Liver (tissue), 9 donors: ENCODE data around the gene USP2. TPM values are rescaled to one million over a fixed set of nuclear protein-coding genes. Genes with fewer than 3 reads are reported as not detected.

Experiments
- DNase-seq: peaks from one replicate; pipeline ENCODE4 v3.0.0-alpha.2; 2017; ENCODE audit warnings: low spot score
- H3K27ac ChIP-seq, 2 donors: one replicate each; pipeline ENCODE4 v1.7.0; 2013; ENCODE audit warnings: inconsistent platforms in 2 of 2, low read length in 2 of 2, control low read depth in 1 of 2, low read depth in 1 of 2, mild to moderate bottlenecking in 1 of 2
- H3K27me3 ChIP-seq, 4 donors: one replicate each; pipeline versions ENCODE4 v1.6.1 to v1.7.0; 2013; ENCODE audit warnings: low read length in 3 of 4, inconsistent platforms in 1 of 4, mild to moderate bottlenecking in 1 of 4, moderate library complexity in 1 of 4; ENCODE audit not compliant: control insufficient read depth in 4 of 4, insufficient read depth in 4 of 4
- H3K36me3 ChIP-seq, 4 donors: one replicate each; pipeline versions ENCODE4 v1.6.1 to v1.7.0; 2013; ENCODE audit warnings: low read length in 3 of 4, mild to moderate bottlenecking in 3 of 4, low read depth in 1 of 4, moderate library complexity in 1 of 4; ENCODE audit not compliant: control insufficient read depth in 4 of 4, insufficient read depth in 3 of 4
- H3K4me1 ChIP-seq, 4 donors: one replicate each; pipeline versions ENCODE4 v1.6.1 to v1.7.0; 2013; ENCODE audit warnings: low read length in 3 of 4, mild to moderate bottlenecking in 3 of 4, moderate library complexity in 1 of 4; ENCODE audit not compliant: control insufficient read depth in 4 of 4, insufficient read depth in 4 of 4
- H3K4me3 ChIP-seq, 3 donors: one replicate each; pipeline versions ENCODE4 v1.6.1 to v1.7.0; 2013; ENCODE audit warnings: low read length in 3 of 3, control low read depth in 1 of 3, low read depth in 1 of 3, mild to moderate bottlenecking in 1 of 3
- H3K9ac ChIP-seq, 2 donors: one replicate each; pipeline ENCODE4 v1.7.0; 2013; ENCODE audit warnings: low read length in 2 of 2, mild to moderate bottlenecking in 2 of 2, moderate library complexity in 2 of 2, control low read depth in 1 of 2, low read depth in 1 of 2
- H3K9me3 ChIP-seq, 4 donors: one replicate each; pipeline versions ENCODE4 v1.6.1 to v1.7.0; 2013; ENCODE audit warnings: low read length in 3 of 4; ENCODE audit not compliant: control insufficient read depth in 4 of 4
- EGR1 ChIP-seq, 2 donors: IDR thresholded peaks; 2 replicates each; pipeline ENCODE4 v1.6.1; 2016 to 2018; ENCODE audit warnings: antibody characterized with exemption in 2 of 2, low read depth in 2 of 2
- HNF4A ChIP-seq, 2 donors: conservative IDR thresholded peaks; 2 replicates each; pipeline ENCODE4 v1.6.1; 2016; ENCODE audit warnings: antibody characterized with exemption in 2 of 2, mild to moderate bottlenecking in 2 of 2
- NR2F2 ChIP-seq: IDR thresholded peaks from 2 replicates; pipeline ENCODE4 v1.6.1; 2016; ENCODE audit warnings: antibody characterized with exemption
- YY1 ChIP-seq: IDR thresholded peaks from 2 replicates; pipeline ENCODE4 v1.6.1; 2016; ENCODE audit warnings: antibody characterized with exemption, mild to moderate bottlenecking
- WGBS: extraction: QIAGEN DNeasy Blood & Tissue Kit; methylation state at CpG from one replicate; pipeline ENCODE4 v1.1.7; 2013; 5-methylcytosine and 5-hydroxymethylcytosine counted together
- polyA plus RNA-seq, 2 donors: library from polyadenylated mRNA; stranded (reverse) in 1 of 2; unstranded in 1 of 2; fragments of 200-250 nt in 1 of 2; fragments of >200 nt in 1 of 2; fragmentation: Nextera tagmentation in 1 of 2; extraction: Ambion mirVana in 1 of 2; gene quantifications; one replicate each; pipeline versions ENCODE4 v1.2.1 to v1.2.3, GENCODE V29; 2013 to 2015
- total RNA-seq, 2 donors: library from RNA; depleted of rRNA; stranded (reverse); fragments of >200 nt; gene quantifications; one replicate each; pipeline ENCODE4 v1.2.3, GENCODE V29; 2014
- TF ChIP-seq, protein P1 (sequence below): IDR thresholded peaks from 2 replicates; pipeline ENCODE4 v1.6.1; 2016; ENCODE audit warnings: antibody characterized with exemption
- TF ChIP-seq, protein P2 (sequence below): IDR thresholded peaks from 2 replicates; pipeline ENCODE4 v1.6.1; 2016; ENCODE audit warnings: antibody characterized with exemption, mild to moderate bottlenecking
- donor health status: healthy.
- donor health status: healthy.
- donor health status: healthy.
- donor health status: healthy.
- donor health status: healthy.

USP2 gene
- total and polyA plus RNA-seq, 4 donors: 0.65 to 4.4 (median 2.1) TPM

DNA sequence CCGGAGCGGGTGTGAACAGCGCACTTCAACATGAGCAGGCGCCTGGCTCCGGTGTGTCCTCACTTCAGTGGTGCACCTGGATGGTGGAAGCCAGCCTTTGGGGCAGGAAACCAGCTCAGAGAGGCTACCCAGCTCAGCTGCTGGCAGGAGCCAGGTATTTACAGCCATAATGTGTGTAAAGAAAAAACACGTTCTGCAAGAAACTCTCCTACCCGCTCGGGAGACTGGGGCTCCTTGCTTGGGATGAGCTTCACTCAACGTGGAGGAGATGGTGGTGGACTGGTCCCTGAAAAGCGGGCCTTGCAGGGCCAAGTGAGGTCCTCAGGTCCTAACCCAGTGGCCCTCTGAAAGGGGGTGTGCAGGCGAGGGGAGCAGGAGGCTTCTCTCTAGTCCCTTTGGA, 72.1 kb downstream of the USP2 start:
- no peak overlapping the region for H3K9ac ChIP-seq
- H3K27ac ChIP-seq: no peak overlapping the region
- no peak for TF ChIP-seq YY1
- TF ChIP-seq, protein P1, sequence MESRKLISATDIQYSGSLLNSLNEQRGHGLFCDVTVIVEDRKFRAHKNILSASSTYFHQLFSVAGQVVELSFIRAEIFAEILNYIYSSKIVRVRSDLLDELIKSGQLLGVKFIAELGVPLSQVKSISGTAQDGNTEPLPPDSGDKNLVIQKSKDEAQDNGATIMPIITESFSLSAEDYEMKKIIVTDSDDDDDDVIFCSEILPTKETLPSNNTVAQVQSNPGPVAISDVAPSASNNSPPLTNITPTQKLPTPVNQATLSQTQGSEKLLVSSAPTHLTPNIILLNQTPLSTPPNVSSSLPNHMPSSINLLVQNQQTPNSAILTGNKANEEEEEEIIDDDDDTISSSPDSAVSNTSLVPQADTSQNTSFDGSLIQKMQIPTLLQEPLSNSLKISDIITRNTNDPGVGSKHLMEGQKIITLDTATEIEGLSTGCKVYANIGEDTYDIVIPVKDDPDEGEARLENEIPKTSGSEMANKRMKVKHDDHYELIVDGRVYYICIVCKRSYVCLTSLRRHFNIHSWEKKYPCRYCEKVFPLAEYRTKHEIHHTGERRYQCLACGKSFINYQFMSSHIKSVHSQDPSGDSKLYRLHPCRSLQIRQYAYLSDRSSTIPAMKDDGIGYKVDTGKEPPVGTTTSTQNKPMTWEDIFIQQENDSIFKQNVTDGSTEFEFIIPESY: no peak
- TF ChIP-seq, protein P2, sequence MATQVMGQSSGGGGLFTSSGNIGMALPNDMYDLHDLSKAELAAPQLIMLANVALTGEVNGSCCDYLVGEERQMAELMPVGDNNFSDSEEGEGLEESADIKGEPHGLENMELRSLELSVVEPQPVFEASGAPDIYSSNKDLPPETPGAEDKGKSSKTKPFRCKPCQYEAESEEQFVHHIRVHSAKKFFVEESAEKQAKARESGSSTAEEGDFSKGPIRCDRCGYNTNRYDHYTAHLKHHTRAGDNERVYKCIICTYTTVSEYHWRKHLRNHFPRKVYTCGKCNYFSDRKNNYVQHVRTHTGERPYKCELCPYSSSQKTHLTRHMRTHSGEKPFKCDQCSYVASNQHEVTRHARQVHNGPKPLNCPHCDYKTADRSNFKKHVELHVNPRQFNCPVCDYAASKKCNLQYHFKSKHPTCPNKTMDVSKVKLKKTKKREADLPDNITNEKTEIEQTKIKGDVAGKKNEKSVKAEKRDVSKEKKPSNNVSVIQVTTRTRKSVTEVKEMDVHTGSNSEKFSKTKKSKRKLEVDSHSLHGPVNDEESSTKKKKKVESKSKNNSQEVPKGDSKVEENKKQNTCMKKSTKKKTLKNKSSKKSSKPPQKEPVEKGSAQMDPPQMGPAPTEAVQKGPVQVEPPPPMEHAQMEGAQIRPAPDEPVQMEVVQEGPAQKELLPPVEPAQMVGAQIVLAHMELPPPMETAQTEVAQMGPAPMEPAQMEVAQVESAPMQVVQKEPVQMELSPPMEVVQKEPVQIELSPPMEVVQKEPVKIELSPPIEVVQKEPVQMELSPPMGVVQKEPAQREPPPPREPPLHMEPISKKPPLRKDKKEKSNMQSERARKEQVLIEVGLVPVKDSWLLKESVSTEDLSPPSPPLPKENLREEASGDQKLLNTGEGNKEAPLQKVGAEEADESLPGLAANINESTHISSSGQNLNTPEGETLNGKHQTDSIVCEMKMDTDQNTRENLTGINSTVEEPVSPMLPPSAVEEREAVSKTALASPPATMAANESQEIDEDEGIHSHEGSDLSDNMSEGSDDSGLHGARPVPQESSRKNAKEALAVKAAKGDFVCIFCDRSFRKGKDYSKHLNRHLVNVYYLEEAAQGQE: no peak
- no peak overlapping the region for H3K4me3 ChIP-seq
- H3K36me3 ChIP-seq: peaks cover 0 to 3% (median 0%) of the 10 kb centered on the region in 4 donors
- no peaks in the 10 kb centered on the region for H3K4me1 ChIP-seq
- WGBS: 97% methylated on average over 11 of the region's 11 CpGs
- no peaks in the 10 kb centered on the region for H3K27me3 ChIP-seq
- H3K9me3 ChIP-seq: no peaks in the 10 kb centered on the region
- DNase-seq: no peak

DNA sequence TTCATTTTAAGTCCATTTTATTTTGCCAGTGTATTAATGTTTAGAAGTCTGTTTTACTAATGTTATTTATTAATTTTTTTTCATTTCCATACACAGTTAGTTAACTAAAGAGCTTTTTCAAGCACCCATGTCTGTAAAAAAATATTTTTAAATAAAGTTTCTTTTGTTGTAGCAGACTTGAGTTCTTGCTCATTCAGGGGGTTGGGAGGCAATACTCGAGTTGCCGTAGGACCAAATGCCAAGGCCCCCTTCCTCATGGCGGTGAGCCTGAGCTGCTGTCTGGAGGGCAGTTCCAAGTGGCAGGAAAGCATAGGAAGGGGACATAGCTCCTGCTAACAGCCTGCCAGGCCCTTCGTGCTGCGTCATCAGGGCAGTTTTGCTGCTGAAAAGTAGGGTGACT, 73.5 kb downstream of the USP2 start:
- Histone ChIP-seq H3K27me3 (no peaks in the 10 kb centered on the region), H3K36me3 (peaks cover 0 to 14% (median 5%) of the 10 kb centered on the region in 4 donors), H3K9me3 (no peaks in the 10 kb centered on the region), H3K27ac (no peak overlapping the region), H3K4me3 (no peak overlapping the region), H3K9ac (no peak overlapping the region), H3K4me1 (no peaks in the 10 kb centered on the region)
- no peak for DNase-seq
- TF ChIP-seq, protein P1: no peak
- TF ChIP-seq HNF4A (conservative IDR thresholded peaks at IDR 0.05): no peak
- WGBS: 93% methylated on average over 5 of the region's 5 CpGs

DNA sequence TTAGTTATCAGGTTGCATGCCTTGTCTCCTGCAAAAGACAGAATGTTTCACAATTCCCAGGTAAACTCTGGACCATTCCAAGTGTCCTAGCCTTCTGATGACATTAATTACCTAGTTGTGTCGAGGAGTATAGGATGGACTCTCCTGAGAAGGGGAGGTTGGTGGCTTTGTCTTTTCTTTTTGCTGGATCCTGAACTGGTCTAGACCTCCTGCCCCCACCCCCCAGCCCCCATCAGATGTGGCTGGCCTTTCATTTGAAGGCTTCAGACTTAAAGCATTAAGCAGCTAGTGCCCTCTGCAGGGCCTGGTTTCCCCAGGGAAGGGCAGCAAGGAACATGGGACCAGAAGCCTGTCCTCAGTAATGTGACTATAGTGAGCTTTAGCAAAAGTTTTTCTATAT, 74.3 kb downstream of the USP2 start:
- no peak for DNase-seq
- no peak overlapping the region for H3K4me3 ChIP-seq

More for the DNA sequence above, 74.3 kb downstream of the USP2 start:
- peak overlapping the region in 1 of 2 donors; percentile 15 for H3K27ac ChIP-seq
- no peak for TF ChIP-seq EGR1 (IDR thresholded peaks at IDR 0.05; ENCODE audit: low read depth in 2 of 2)
- no peak for TF ChIP-seq NR2F2
- no peaks in the 10 kb centered on the region for H3K27me3 ChIP-seq
- WGBS: 86% methylated on average over 1 of the region's 1 CpG
- no peaks in the 10 kb centered on the region for H3K4me1 ChIP-seq
- H3K9me3 ChIP-seq: no peaks in the 10 kb centered on the region
- H3K9ac ChIP-seq: no peak overlapping the region
- peaks cover 0 to 14% (median 5%) of the 10 kb centered on the region in 4 donors for H3K36me3 ChIP-seq
